ENCODE results near the gene MANSC1. TPM values are rescaled to one million over a fixed set of nuclear protein-coding genes. Genes with fewer than 3 reads are reported as not detected.
A peak's percentile ranks its signal among the peaks of the same experiment; 100 is the strongest.

MANSC1 gene
- total RNA-seq, 1 experiment from 2014 or later, result 9.1 TPM

DNA sequence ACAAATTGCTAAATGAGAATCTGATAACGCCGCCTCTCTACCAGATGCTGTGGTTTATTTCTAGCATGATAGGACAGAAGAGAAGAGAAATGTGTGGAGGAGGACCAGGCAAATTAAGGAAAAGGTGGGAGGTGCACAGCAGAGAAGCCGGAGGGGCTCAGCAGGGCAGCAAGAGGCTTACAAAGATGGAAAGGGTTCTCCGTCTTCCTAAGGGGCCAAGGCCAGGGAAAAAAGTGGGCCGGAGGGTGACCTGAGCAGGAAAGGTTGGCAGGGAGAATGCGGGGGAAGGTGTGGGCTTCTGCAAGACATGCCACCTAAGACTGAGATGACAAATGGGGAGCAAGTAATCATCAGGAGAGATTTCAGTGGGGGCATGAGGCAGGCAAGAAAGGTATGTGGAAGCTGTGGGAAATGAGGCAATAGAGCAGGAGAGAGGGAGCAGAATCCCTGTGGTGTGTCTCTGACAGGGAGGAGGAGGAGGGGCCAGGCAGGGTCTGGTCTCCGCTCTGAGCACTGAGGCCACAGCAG, 18.7 kb downstream of the MANSC1 start:
- H2BK12ac ChIP-seq (ENCODE audit: insufficient read length, low read depth, low read length), result no peak overlapping the region
- H3K27ac ChIP-seq (ENCODE audit: insufficient read length, low read depth, low read length), result no peak overlapping the region
- H3K4me2 ChIP-seq (ENCODE audit: insufficient read depth, insufficient read length, low read length), result no peak overlapping the region
- Mint-ChIP-seq H3K27ac (peak overlapping the region; percentile 2 to 57 (median 26); a peak in 4 of 7 replicates), H3K4me1 (peaks cover 20 to 29% of the 10 kb centered on the region in 2 experiments), H3K27me3 (ENCODE audit: low read depth) (no peaks in the 10 kb centered on the region), H3K36me3 (ENCODE audit: insufficient read depth in 1 of 3, low read depth in 3 of 3) (peaks cover 0 to 3% (median 0%) of the 10 kb centered on the region in 3 experiments; a peak in 1 of 7 replicates), H3K9me3 (no peaks in the 10 kb centered on the region), H3K4me3 (no peak overlapping the region; a peak in 1 of 5 replicates)
- H4K8ac ChIP-seq (replicated peaks; ENCODE audit: insufficient read length, low read depth, low read length), result no peak overlapping the region
- H3T11ph ChIP-seq (ENCODE audit: low read length), result no peak overlapping the region
- no peak overlapping the region for H2BK20ac ChIP-seq (ENCODE audit: low read depth, low read length, poor library complexity, severe bottlenecking)
- H2AFZ ChIP-seq (ENCODE audit: low read length), result no peak overlapping the region
- no peak overlapping the region for H3K4ac ChIP-seq (ENCODE audit: low read depth, low read length)
- H3K23ac ChIP-seq (ENCODE audit: insufficient read length, low read depth, low read length), result no peak overlapping the region
- H4K91ac ChIP-seq (ENCODE audit: insufficient read length, low read depth, low read length), result no peak overlapping the region
- H3K18ac ChIP-seq (ENCODE audit: insufficient read length, low read depth, low read length), result no peak overlapping the region
- TF ChIP-seq, protein P1, sequence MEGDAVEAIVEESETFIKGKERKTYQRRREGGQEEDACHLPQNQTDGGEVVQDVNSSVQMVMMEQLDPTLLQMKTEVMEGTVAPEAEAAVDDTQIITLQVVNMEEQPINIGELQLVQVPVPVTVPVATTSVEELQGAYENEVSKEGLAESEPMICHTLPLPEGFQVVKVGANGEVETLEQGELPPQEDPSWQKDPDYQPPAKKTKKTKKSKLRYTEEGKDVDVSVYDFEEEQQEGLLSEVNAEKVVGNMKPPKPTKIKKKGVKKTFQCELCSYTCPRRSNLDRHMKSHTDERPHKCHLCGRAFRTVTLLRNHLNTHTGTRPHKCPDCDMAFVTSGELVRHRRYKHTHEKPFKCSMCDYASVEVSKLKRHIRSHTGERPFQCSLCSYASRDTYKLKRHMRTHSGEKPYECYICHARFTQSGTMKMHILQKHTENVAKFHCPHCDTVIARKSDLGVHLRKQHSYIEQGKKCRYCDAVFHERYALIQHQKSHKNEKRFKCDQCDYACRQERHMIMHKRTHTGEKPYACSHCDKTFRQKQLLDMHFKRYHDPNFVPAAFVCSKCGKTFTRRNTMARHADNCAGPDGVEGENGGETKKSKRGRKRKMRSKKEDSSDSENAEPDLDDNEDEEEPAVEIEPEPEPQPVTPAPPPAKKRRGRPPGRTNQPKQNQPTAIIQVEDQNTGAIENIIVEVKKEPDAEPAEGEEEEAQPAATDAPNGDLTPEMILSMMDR (conservative IDR thresholded peaks at IDR 0.05), result no peak
- H3K27me3 ChIP-seq (ENCODE audit: insufficient read depth, low read length), result no peaks in the 10 kb centered on the region
- no peak overlapping the region for H2BK5ac ChIP-seq (ENCODE audit: insufficient read length, low read length)
- no peak overlapping the region for H4K5ac ChIP-seq (ENCODE audit: insufficient read length, low read depth, low read length)
- DNase-seq, result peak; percentile 68
- no peaks in the 10 kb centered on the region for H3K9me3 ChIP-seq (ENCODE audit: control insufficient read depth, low read depth, low read length)
- peaks cover 4% of the 10 kb centered on the region; the same call in 1 of the 2 replicates for H3K4me1 ChIP-seq (ENCODE audit: insufficient read depth, low read length)
- H2BK15ac ChIP-seq (ENCODE audit: low read depth, low read length), result no peak overlapping the region
- H3K9ac ChIP-seq (ENCODE audit: extremely low read depth, insufficient read length, low read length), result no peak overlapping the region
- H3K79me1 ChIP-seq (ENCODE audit: insufficient read depth, low read depth, low read length, poor library complexity, severe bottlenecking), result no peaks in the 10 kb centered on the region
- H4K20me1 ChIP-seq (ENCODE audit: control insufficient read depth, insufficient read depth, insufficient read length), result no peaks in the 10 kb centered on the region
- H3K79me2 ChIP-seq (ENCODE audit: insufficient read depth, low read length), result no peaks in the 10 kb centered on the region
- H2AK5ac ChIP-seq (ENCODE audit: insufficient read length, low read length), result no peak overlapping the region
- no peaks in the 10 kb centered on the region for H3K23me2 ChIP-seq (ENCODE audit: insufficient read length, low read depth, low read length, poor library complexity, severe bottlenecking)
- H3K14ac ChIP-seq (ENCODE audit: insufficient read depth, low read length), result no peak overlapping the region
- no peak overlapping the region for H3K56ac ChIP-seq (ENCODE audit: insufficient read length, low read depth, low read length)
- H2BK120ac ChIP-seq (ENCODE audit: low read depth, low read length, poor library complexity, severe bottlenecking), result no peak overlapping the region
- WGBS (ENCODE audit: extremely low coverage, insufficient read length, low lambda C conversion rate), result no CpG with 5 or more reads among the region's 7 CpGs
